Endothelial cell of umbilical vein (primary cell): Measurements from ENCODE around the gene TYW1. TPM values are rescaled to one million over a fixed set of nuclear protein-coding genes. Genes with fewer than 3 reads are reported as not detected.
"Not testable (repeated sequence)": the region's sequence is repeated elsewhere in the genome, so short reads cannot be mapped to it uniquely, and the experiment has no call there.

Experiments used
- BruUV-seq: library from RNA; stranded (reverse); fragments of 400-500 nt; replicated peaks from 2 replicates; lab custom pipeline; 2021; lab: Mats Ljungman, UMichigan
- CTCF ChIA-PET: fragments of 300-600, 350-600 bp; sonication (Branson Sonifier 250); formaldehyde crosslinking; loops from one replicate; lab custom pipeline; 2021; ENCODE audit warnings: antibody characterized with exemption, inconsistent platforms; lab: Charles Lee
- POLR2A ChIA-PET: fragments of 300-600, 350-600 bp; sonication (Branson Sonifier 250); formaldehyde crosslinking; loops from one replicate; lab custom pipeline; 2021; ENCODE audit warnings: antibody characterized with exemption, inconsistent platforms; lab: Charles Lee
- DNase-seq: peaks from one replicate; pipeline ENCODE4 v3.0.0-alpha.2; 2011; ENCODE audit warnings: low read depth, low spot score
- FAIRE-seq: peaks from 2 replicates; lab custom pipeline; 2011; peaks lifted over from hg19 to GRCh38; lab: Jason Lieb, UNC
- H2AFZ ChIP-seq: 2 replicates; pipeline ENCODE4 v1.6.0; 2012; ENCODE audit warnings: low read depth, low read length, control low read depth, inconsistent platforms
- H3K27ac ChIP-seq: 2 replicates; pipeline ENCODE4 v1.5.1; 2011; ENCODE audit warnings: low read depth, mild to moderate bottlenecking, control low read depth, low read length, moderate library complexity; ENCODE audit not compliant: insufficient read depth
- H3K27me3 ChIP-seq, 2 experiments: 2 replicates each; pipeline versions ENCODE4 v1.6.0 to v1.6.1; 2011; ENCODE audit warnings: low read length in 2 of 2, mixed read lengths in 1 of 2; ENCODE audit not compliant: control insufficient read depth in 2 of 2, insufficient read depth in 2 of 2
- H3K36me3 ChIP-seq, 2 experiments: 2 replicates in 1 of 2; 3 replicates in 1 of 2; pipeline ENCODE4 v1.5.1; 2011; ENCODE audit warnings: low read length in 2 of 2, mild to moderate bottlenecking in 1 of 2, moderate library complexity in 1 of 2; ENCODE audit not compliant: control insufficient read depth in 2 of 2, insufficient read depth in 2 of 2; ENCODE audit errors: extremely low read depth in 1 of 2
- H3K4me1 ChIP-seq: 3 replicates; pipeline ENCODE4 v1.5.1; 2011; ENCODE audit warnings: mild to moderate bottlenecking, low read length; ENCODE audit not compliant: control insufficient read depth, insufficient read depth; ENCODE audit errors: extremely low read depth
- H3K4me2 ChIP-seq: 2 replicates; pipeline ENCODE4 v1.6.1; 2011; ENCODE audit warnings: low read length, control low read depth, mixed read lengths; ENCODE audit not compliant: insufficient read depth
- H3K4me3 ChIP-seq, 3 experiments: fragments of 200-600 bp in 1 of 3; sonication (generic), shearing (Covaris generic) in 1 of 3; replicated peaks in 1 of 3; 2 replicates each; pipeline ENCODE4 v1.5.1; 2011 to 2016; ENCODE audit warnings: control low read depth in 3 of 3, low read length in 3 of 3, mild to moderate bottlenecking in 2 of 3, inconsistent platforms in 1 of 3, low read depth in 1 of 3, moderate library complexity in 1 of 3; ENCODE audit not compliant: insufficient read depth in 1 of 3
- H3K79me2 ChIP-seq: 2 replicates; pipeline ENCODE4 v1.6.0; 2012; ENCODE audit warnings: low read length, inconsistent platforms; ENCODE audit not compliant: control insufficient read depth, insufficient read depth
- H3K9ac ChIP-seq: replicated peaks from 2 replicates; pipeline ENCODE3; 2011; ENCODE audit warnings: low read length, control low read depth; ENCODE audit not compliant: insufficient read depth; ENCODE audit errors: extremely low read depth
- H3K9me1 ChIP-seq: replicated peaks from 3 replicates; pipeline ENCODE4 v1.6.0; 2011; ENCODE audit warnings: mild to moderate bottlenecking, low read length; ENCODE audit not compliant: control insufficient read depth, insufficient read depth; ENCODE audit errors: extremely low read depth
- H3K9me3 ChIP-seq: replicated peaks from 2 replicates; pipeline ENCODE4 v1.5.1; 2012; ENCODE audit warnings: low read length, inconsistent platforms; ENCODE audit not compliant: control insufficient read depth, insufficient read depth
- H4K20me1 ChIP-seq: replicated peaks from 2 replicates; pipeline ENCODE3; 2011; ENCODE audit warnings: mild to moderate bottlenecking, low read length; ENCODE audit not compliant: control insufficient read depth, insufficient read depth; ENCODE audit errors: extremely low read depth
- dilution Hi-C: fragments of 300-500 bp; cut with MboI; formaldehyde crosslinking; loops from one replicate; pipeline ENCODE4 v1.15.0; 2019; ENCODE audit warnings: low sequenced_read_pairs; ENCODE audit not compliant: extremely low pct_ligation_motif_present
- intact Hi-C: fragments of 100-400 bp; cut with micrococcal nuclease; formaldehyde crosslinking; loops from one replicate; pipeline ENCODE4 v1.10.0; 2022
- polyA plus RNA-seq, 4 experiments: library from polyadenylated mRNA; depleted of rRNA in 3 of 4; stranded (reverse) in 3 of 4; unstranded in 1 of 4; fragments of >200 nt; gene quantifications; 2 replicates each; pipeline versions ENCODE4 v1.2.1 to v1.2.3, GENCODE V29; 2011 to 2012; ENCODE audit warnings: missing spikeins in 1 of 4
- total RNA-seq: library from RNA; stranded (reverse); gene quantifications from 2 replicates; pipeline ENCODE4 v1.2.3, GENCODE V29; 2021

The TYW1 gene
- total and polyA plus RNA-seq, 2 donors (not counting 3 experiments of a cell fraction or from before 2014, with no cell fraction given) = 7.7 to 15.9 TPM

DNA sequence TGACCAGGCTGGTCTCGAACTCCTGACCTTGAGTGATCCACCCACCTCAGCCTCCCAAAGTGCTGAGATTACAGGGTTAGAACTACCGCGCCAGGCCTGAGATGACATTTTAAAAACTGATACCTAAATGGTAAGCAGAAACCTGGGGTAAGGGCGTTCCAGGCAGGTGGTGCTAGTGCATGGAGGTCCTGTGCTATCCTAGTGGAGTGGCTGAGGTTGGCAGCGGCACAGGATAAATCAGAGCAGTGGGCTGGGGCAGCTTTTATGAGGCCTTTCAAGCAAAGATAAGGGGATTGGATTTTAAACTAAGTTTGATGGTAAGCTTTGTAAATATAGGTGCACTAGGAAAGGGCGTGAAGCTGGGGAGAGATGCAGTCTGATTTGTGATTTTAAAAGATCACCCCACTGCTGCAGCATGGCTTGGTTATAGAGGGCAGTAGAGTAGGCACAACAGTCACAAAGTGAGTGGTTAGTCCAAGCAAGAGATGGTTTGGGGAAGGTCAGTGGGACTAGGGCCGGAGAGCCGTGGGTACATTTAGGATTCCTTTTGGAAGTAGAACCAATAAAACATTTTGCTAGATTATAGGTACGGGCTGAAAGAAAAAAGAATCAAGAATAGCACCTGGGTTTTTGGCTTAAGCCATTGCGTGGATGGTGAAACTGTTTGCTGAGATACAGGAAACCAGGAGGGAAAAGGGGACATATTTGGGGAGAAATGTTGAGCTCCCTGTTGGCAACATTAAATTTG is 188.5 kb downstream of the TYW1 start:
- H3K9me3 ChIP-seq, DNase-seq, H3K36me3 ChIP-seq, intact Hi-C loops, H3K79me2 ChIP-seq, H3K27ac ChIP-seq, H3K4me3 ChIP-seq, dilution Hi-C loops, H3K4me1 ChIP-seq, BruUV-seq, H2AFZ ChIP-seq, FAIRE-seq, H3K9me1 ChIP-seq, H4K20me1 ChIP-seq, POLR2A ChIA-PET, CTCF ChIA-PET, H3K4me2 ChIP-seq, H3K27me3 ChIP-seq, H3K9ac ChIP-seq: not testable (repeated sequence)

- intact Hi-C loops, H3K27ac ChIP-seq, H3K27me3 ChIP-seq, H3K9me3 ChIP-seq, CTCF ChIA-PET, H4K20me1 ChIP-seq, H3K9ac ChIP-seq, H3K36me3 ChIP-seq, H3K79me2 ChIP-seq, dilution Hi-C loops, BruUV-seq, H3K4me2 ChIP-seq, H3K9me1 ChIP-seq, H3K4me1 ChIP-seq, DNase-seq, H2AFZ ChIP-seq, H3K4me3 ChIP-seq, POLR2A ChIA-PET: not testable (repeated sequence)
- FAIRE-seq = peak; percentile 50
Measured at GRCh38 chr7:67185660-67186129, 189.1 kb downstream of the TYW1 start.

- DNase-seq, BruUV-seq, intact Hi-C loops, H3K9me1 ChIP-seq, H3K36me3 ChIP-seq, H3K27me3 ChIP-seq, H3K9me3 ChIP-seq, H3K9ac ChIP-seq, dilution Hi-C loops, H3K4me2 ChIP-seq, CTCF ChIA-PET, H3K4me1 ChIP-seq, FAIRE-seq, H3K4me3 ChIP-seq, POLR2A ChIA-PET, H3K27ac ChIP-seq, H3K79me2 ChIP-seq, H2AFZ ChIP-seq, H4K20me1 ChIP-seq: not testable (repeated sequence)
Measured at GRCh38 chr7:67189160-67189559, 192.5 kb downstream of the TYW1 start.

DNA sequence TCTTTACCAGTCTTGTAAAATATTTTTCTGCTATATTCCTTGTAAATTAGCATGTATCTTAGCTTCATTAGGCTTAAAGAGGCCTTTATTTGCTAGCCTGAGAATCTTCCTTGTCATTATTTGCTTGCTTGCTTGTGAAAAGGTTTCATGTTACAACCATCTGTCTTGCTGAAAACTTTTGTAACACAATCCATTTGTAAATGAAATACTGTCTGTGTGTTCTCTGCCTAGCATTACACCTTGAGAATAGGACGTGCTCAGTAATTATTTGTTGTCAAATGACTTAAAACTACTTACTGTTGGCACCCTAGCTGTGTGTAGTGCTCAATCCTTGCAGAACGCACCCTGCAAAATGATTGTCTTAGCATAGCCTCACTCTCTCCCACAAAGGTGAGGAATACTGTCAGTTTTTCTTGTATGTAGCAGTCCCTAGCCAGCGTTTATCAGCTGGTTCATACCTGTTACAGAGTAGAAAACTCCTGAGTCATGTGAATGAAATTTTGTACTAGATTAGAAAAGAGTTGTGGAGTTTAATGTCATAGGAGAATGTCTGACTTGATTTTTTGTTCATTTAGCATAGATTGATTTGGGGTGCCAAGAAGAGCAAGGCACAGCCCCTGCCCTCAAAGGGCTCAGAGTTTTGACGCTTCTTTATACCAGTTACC is 193.3 kb downstream of the TYW1 start:
- DNase-seq, H3K4me1 ChIP-seq, BruUV-seq, H4K20me1 ChIP-seq, H2AFZ ChIP-seq, H3K4me2 ChIP-seq, H3K9ac ChIP-seq, H3K36me3 ChIP-seq, H3K27ac ChIP-seq, H3K4me3 ChIP-seq, H3K79me2 ChIP-seq, intact Hi-C loops, H3K9me3 ChIP-seq, CTCF ChIA-PET, dilution Hi-C loops, H3K27me3 ChIP-seq, H3K9me1 ChIP-seq, POLR2A ChIA-PET: not testable (repeated sequence)
- peak; percentile 86 for FAIRE-seq
